Type B pancreatic cell (in vitro differentiated cells): ENCODE data around the gene ATP9A. TPM values are rescaled to one million over a fixed set of nuclear protein-coding genes. Genes with fewer than 3 reads are reported as not detected.
"Not testable (repeated sequence)": the region's sequence is repeated elsewhere in the genome, so short reads cannot be mapped to it uniquely, and the experiment has no call there.

Source experiments
- DNase-seq: peaks from one replicate; pipeline ENCODE4 v3.0.0; 2021; ENCODE audit warnings: mixed read lengths; ENCODE audit not compliant: unreplicated experiment; ENCODE audit errors: extremely low spot score
- H3K27ac Mint-ChIP-seq: 2 replicates; pipeline ENCODE4 v1.8.0; 2021; ENCODE audit warnings: mild to moderate bottlenecking, mixed read lengths
- H3K27me3 Mint-ChIP-seq: 2 replicates; pipeline ENCODE4 v1.8.0; 2021; ENCODE audit warnings: mixed read lengths
- H3K36me3 Mint-ChIP-seq: 2 replicates; pipeline ENCODE4 v1.8.0; 2021; ENCODE audit warnings: mixed read lengths
- H3K4me1 Mint-ChIP-seq: one replicate; pipeline ENCODE4 v1.8.0; 2021; ENCODE audit warnings: mixed read lengths; ENCODE audit not compliant: unreplicated experiment
- H3K4me3 Mint-ChIP-seq: 2 replicates; pipeline ENCODE4 v1.8.0; 2021; ENCODE audit warnings: mild to moderate bottlenecking, mixed read lengths
- H3K9me3 Mint-ChIP-seq: 2 replicates; pipeline ENCODE4 v1.8.0; 2021; ENCODE audit warnings: mixed read lengths
- CTCF ChIP-seq: fragments of 200-600 bp; sonication (generic); conservative IDR thresholded peaks from 2 replicates; pipeline ENCODE4 v1.5.0; 2021; ENCODE audit warnings: antibody characterized with exemption, mild to moderate bottlenecking
- total RNA-seq: library from RNA; stranded (reverse); gene quantifications from 2 replicates; pipeline ENCODE4 v1.2.1, GENCODE V29; 2021; ENCODE audit warnings: low replicate concordance

Gene ATP9A
- total RNA-seq, 1 donor from 2014 or later, result 55.8 TPM

DNA sequence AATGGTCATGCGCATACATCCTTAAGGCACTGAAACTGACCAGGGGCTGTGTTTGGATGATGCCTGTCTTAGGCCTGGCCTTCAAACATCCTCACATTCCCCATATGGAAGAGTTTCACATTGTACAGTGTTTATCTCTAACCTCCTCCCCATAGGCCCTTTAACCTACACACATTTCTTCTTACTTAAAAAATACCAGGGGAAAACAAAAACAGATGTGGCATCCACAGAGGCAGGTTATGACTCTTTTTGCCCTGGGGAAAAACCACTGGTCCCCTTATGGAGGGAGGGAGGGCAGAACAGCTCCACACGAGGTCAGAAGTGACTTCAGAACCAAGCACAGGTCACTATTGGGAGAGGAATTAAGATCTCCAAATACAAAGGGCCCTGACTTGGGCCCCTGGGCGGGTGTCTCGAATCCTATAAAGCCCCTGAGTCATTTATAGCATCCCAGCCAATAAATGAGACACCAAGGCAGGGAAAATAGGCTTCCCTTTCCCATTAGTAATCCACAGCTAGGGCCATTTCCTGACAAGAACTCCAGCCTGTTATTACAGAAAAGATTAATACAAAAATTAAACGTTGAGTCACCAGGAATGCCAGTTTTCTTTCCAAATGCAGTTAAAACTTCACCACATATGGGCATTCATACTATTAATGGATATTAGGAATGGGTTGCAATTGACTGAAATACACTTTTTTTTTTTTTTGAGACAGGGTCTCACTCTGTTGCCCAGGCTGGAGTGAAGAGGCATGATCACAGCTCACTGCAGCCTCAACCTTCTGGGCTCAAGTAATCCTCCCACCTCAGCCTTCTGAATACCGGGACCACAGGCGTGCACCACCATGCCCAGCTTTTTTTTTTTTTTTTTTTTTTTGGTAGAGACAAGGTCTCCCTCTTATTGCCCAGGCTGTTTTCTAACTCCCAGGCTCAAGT, 107.2 kb downstream of the ATP9A start:
- Mint-ChIP-seq H3K4me1 (peaks cover 33% of the 10 kb centered on the region), H3K4me3 (no peak overlapping the region), H3K36me3 (peaks cover 25% of the 10 kb centered on the region), H3K9me3 (no peaks in the 10 kb centered on the region), H3K27me3 (no peaks in the 10 kb centered on the region), H3K27ac (peak overlapping the region; percentile 58)
- TF ChIP-seq CTCF, result no peak
- DNase-seq, result no peak

- Mint-ChIP-seq H3K27ac (no peak overlapping the region), H3K4me3 (no peak overlapping the region), H3K36me3 (peaks cover 33% of the 10 kb centered on the region), H3K9me3 (no peaks in the 10 kb centered on the region), H3K27me3 (no peaks in the 10 kb centered on the region), H3K4me1 (peaks cover 33% of the 10 kb centered on the region)
- no peak for TF ChIP-seq CTCF
- no peak for DNase-seq
Observed at GRCh38 chr20:51659491-51660050, 108.6 kb downstream of the ATP9A start.

DNA sequence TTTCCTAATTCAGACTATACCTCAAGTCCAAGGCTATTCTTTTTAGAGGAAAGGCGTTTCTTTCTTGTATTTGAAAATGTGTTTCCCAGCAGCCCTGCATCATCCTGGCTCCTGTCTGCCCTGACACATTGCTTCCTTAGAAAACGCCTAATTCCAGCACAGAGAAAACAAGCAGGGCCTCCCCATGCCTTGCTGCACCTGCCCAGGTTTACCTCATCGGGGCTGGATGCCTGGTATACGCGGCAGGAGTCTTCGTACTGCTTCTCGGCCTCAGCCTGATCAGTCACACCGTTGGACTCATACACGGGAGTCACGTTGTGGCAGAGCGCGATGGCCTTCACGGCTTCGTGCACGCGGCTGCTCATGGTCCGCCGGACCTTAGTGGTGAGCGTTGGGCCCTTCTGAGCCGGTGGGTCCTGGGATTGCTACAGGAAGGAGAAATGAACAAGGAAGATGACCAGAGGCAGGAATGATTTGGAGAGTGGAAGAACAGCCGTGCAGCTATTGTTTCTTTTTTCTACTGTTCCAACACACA, 111.4 kb downstream of the ATP9A start:
- Mint-ChIP-seq H3K27ac (peak overlapping the region; percentile 44), H3K36me3 (peaks cover 31% of the 10 kb centered on the region), H3K4me1 (peaks cover 41% of the 10 kb centered on the region), H3K9me3 (no peaks in the 10 kb centered on the region), H3K27me3 (no peaks in the 10 kb centered on the region), H3K4me3 (no peak overlapping the region)
- DNase-seq, result no peak
- no peak for TF ChIP-seq CTCF

DNA sequence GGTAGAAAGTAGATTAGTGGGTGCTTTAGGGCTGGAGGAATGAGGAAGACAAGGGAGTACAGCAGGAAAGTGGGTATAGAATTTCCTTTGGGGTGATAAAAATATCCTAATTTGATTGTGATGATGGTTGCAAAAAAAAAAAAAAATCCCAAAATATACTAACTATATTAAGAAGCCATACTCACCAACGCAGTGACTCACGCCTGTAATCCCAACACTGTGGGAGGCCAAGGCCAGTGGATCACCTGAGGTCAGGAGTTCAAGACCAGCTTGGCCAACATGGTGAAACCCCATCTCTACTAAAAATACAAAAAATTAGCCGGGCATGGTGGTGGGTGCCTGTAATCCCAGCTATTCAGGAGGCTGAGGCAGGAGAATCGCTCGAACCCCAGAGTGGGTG, 112.1 kb downstream of the ATP9A start:
- H3K27me3 Mint-ChIP-seq, H3K27ac Mint-ChIP-seq, H3K9me3 Mint-ChIP-seq, H3K4me3 Mint-ChIP-seq, DNase-seq: not testable (repeated sequence)
- H3K4me1 Mint-ChIP-seq, result peaks cover 34% of the 10 kb centered on the region
- peaks cover 28% of the 10 kb centered on the region for H3K36me3 Mint-ChIP-seq

- no peak for TF ChIP-seq CTCF
- Mint-ChIP-seq H3K4me1 (peaks cover 20% of the 10 kb centered on the region), H3K27ac (no peak overlapping the region), H3K36me3 (peaks cover 28% of the 10 kb centered on the region), H3K4me3 (no peak overlapping the region), H3K9me3 (no peaks in the 10 kb centered on the region), H3K27me3 (no peaks in the 10 kb centered on the region)
- DNase-seq, result no peak
Observed at GRCh38 chr20:51654495-51654894, 113.7 kb downstream of the ATP9A start.

DNA sequence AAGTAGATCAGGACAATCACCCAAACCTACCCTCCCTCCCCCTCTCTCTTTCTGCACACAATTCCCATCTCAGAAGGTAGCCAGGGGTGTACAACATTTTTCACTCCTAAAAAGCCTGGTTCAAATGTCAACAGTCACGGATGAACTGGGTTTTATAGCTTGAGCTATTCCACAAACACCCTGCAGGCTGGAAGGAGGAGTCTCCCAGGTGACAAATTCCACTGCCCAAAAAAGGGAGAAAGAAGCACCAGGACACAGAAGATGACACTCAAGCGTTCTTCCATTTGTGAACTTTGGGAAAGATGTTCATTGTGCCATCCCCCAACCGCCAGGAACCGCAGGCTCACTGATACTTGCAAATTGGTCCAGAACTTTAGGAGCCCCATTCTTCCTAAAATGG, 114.1 kb downstream of the ATP9A start:
- no peak for DNase-seq
- Mint-ChIP-seq H3K36me3 (peaks cover 29% of the 10 kb centered on the region), H3K9me3 (no peaks in the 10 kb centered on the region), H3K27ac (no peak overlapping the region), H3K4me1 (peaks cover 16% of the 10 kb centered on the region), H3K27me3 (no peaks in the 10 kb centered on the region), H3K4me3 (no peak overlapping the region)
- no peak for TF ChIP-seq CTCF
